ENCODE data around the gene CLSTN1.

DNA sequence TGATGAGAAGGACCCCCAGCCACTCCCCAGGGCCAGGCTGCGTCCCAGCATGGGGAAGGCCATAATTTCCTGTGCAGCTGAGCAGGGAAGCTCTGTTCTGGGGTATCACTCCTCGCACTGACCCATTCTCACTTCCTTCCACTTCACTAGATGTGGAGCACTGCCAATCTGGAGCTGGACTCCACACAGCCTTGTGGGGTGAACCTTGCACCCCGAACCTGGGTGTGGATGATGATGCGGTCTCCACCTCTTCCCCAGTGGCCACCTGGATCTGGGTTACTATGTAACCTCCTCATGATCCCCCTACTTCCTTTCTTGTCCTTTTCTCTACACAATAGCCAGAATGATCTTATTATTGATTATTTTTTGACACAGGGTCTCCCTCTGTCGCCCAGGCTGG lies 49.6 kb upstream of the CLSTN1 start:
- no peak for TF ChIP-seq CTCF (IDR thresholded peaks at IDR 0.05; ENCODE audit: insufficient read depth, low read length, poor library complexity, severe bottlenecking)
- no peak for TF ChIP-seq EZH2phosphoT487 (conservative IDR thresholded peaks at IDR 0.05; ENCODE audit: low read length)
